ENCODE results near the gene ATG5.
A peak's percentile ranks its signal among the peaks of the same experiment; 100 is the strongest.

The ATG5 gene

DNA sequence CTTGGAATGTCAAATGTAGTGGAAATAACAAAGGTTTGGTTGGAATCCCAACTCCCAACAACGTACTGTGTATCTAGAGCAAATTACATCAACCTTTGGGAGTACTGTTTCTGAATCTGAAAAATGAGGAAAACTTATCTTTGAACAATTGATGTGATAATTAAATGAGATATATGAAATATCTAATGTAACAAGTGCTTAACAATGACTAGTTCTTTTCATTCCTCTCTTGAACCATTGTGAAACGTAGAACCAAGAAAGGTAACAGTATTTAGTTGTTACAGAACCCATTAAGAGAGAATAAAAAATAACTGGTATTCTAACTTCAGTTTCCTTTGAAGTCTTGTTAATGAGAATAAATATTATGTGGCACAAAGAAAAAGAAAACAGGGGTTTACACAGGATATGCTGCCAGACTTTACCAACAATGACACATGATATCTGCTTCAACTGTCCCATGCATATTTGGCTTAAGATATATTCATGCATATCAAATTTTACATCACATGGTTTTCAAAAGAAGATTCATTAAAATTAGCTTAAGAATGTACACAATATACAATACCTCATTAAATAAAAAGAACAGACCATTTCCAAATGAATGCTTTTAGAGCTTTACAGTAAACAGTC, 111.8 kb downstream of the ATG5 start:
- no peak for DNase-seq (ENCODE audit: low read depth)
- no peak overlapping the region for H3K4me3 ChIP-seq (ENCODE audit: control insufficient read depth, low read depth, low read length)
- TF ChIP-seq, protein P1, sequence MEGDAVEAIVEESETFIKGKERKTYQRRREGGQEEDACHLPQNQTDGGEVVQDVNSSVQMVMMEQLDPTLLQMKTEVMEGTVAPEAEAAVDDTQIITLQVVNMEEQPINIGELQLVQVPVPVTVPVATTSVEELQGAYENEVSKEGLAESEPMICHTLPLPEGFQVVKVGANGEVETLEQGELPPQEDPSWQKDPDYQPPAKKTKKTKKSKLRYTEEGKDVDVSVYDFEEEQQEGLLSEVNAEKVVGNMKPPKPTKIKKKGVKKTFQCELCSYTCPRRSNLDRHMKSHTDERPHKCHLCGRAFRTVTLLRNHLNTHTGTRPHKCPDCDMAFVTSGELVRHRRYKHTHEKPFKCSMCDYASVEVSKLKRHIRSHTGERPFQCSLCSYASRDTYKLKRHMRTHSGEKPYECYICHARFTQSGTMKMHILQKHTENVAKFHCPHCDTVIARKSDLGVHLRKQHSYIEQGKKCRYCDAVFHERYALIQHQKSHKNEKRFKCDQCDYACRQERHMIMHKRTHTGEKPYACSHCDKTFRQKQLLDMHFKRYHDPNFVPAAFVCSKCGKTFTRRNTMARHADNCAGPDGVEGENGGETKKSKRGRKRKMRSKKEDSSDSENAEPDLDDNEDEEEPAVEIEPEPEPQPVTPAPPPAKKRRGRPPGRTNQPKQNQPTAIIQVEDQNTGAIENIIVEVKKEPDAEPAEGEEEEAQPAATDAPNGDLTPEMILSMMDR (conservative IDR thresholded peaks at IDR 0.05; ENCODE audit: control insufficient read depth, insufficient read depth, low read depth, low read length), result no peak

DNA sequence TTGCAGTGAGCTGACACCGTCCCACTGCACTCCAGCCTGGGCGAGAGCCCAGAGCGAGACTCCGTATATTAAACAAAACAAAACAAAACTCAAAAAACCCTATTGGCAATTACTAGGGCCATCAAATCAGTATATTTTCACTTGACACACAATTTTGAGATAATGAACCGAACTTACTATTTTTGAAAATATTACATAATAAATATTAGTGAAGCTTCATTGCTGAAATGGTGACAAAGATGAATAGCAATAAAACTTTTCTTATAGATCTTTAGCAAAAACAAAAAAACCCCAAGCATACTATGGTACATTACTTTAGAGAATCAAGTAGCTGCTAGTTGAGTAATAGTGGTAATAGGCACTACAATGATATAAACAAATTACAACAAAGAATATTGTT, 113.0 kb downstream of the ATG5 start:
- TF ChIP-seq, protein P1 (conservative IDR thresholded peaks at IDR 0.05; ENCODE audit: control insufficient read depth, insufficient read depth, low read depth, low read length), result no peak
- H3K4me3 ChIP-seq (ENCODE audit: control insufficient read depth, low read depth, low read length), result no peak overlapping the region
- DNase-seq (ENCODE audit: low read depth), result no peak

DNA sequence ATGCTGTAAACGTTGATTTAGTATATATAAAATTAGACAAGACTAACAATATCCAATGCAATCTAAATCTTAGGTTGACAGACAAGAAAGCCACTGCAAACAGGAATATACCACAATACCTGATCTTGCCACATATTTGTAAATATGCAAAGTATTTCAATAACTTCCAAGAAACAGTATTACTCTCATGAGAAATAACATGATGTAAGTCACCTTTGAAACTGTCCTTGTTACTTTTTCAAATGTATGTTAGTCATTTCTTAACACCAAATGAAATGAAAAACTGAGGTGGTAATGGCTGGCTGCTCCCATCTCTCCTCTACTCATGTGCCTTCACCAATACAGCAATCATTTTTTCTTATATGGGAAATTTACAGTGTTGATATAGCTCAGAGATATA, 118.7 kb downstream of the ATG5 start:
- DNase-seq (ENCODE audit: low read depth), result no peak
- no peak overlapping the region for H3K4me3 ChIP-seq (ENCODE audit: control insufficient read depth, low read depth, low read length)
- TF ChIP-seq, protein P1 (conservative IDR thresholded peaks at IDR 0.05; ENCODE audit: control insufficient read depth, insufficient read depth, low read depth, low read length), result no peak

DNA sequence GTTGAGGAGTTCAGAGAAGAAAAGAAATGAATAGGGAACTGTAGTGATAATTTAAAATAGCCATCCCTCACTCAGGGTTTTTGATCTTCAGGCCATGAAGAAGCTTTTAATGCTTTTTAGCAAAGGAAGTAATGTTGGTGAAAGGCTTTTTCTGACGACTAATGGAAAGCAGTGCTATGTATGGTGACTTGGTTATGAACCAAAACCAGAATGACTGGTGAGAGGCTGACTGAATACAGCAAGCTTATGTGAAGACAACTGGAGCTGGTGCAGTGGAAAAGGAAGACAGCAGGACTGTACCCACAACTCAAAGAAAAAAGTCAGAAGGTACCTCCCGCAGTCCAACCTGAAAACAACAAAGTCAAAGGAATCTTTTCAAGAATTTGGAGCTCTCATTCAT, 120.6 kb downstream of the ATG5 start:
- TF ChIP-seq, protein P1 (conservative IDR thresholded peaks at IDR 0.05; ENCODE audit: control insufficient read depth, insufficient read depth, low read depth, low read length), result no peak
- DNase-seq (ENCODE audit: low read depth), result no peak
- H3K4me3 ChIP-seq (ENCODE audit: control insufficient read depth, low read depth, low read length), result no peak overlapping the region

GRCh38 chr6:106199998-106200397, 125.6 kb downstream of the ATG5 start:
- TF ChIP-seq, protein P1 (conservative IDR thresholded peaks at IDR 0.05; ENCODE audit: control insufficient read depth, insufficient read depth, low read depth, low read length), result no peak
- H3K4me3 ChIP-seq (ENCODE audit: control insufficient read depth, low read depth, low read length), result no peak overlapping the region
- peak; percentile 89 for DNase-seq (ENCODE audit: low read depth)

GRCh38 chr6:106199331-106199730, 126.2 kb downstream of the ATG5 start:
- no peak overlapping the region for H3K4me3 ChIP-seq (ENCODE audit: control insufficient read depth, low read depth, low read length)
- TF ChIP-seq, protein P1 (conservative IDR thresholded peaks at IDR 0.05; ENCODE audit: control insufficient read depth, insufficient read depth, low read depth, low read length), result no peak
- DNase-seq (ENCODE audit: low read depth), result no peak

- TF ChIP-seq, protein P1 (conservative IDR thresholded peaks at IDR 0.05; ENCODE audit: control insufficient read depth, insufficient read depth, low read depth, low read length), result no peak
- DNase-seq (ENCODE audit: low read depth), result no peak
- H3K4me3 ChIP-seq (ENCODE audit: control insufficient read depth, low read depth, low read length), result no peak overlapping the region
These were observed 128.1 kb downstream of the ATG5 start for GRCh38 chr6:106197441-106197840.

Data from fibroblast of mammary gland (primary cell).